Measurements from ENCODE around the gene DR1. TPM values are rescaled to one million over a fixed set of nuclear protein-coding genes. Genes with fewer than 3 reads are reported as not detected.
"Not testable (repeated sequence)": the region's sequence is repeated elsewhere in the genome, so short reads cannot be mapped to it uniquely, and the experiment has no call there.

DR1 gene
- total RNA-seq, 4 donors from 2014 or later, result 22.1 to 44.9 (median 37.8) TPM

DNA sequence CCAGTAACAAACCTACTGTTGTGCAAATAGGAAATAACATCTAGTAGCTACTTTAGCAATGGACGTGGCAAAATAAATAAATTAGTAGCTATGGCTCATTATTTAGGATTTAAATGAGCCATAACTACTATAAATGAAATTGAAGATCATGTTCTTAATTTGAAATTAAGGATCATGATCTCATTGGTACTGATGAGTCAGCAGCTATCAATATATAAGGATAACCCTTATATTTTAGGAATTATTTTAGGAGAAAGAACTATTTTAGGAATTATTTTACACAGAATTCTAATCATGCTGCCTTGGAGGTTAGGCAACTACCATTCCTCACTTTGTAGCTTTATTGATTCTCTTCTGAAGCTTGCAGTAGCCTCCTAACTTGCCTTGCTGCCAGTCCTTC is 24.0 kb downstream of the DR1 start:
- Histone ChIP-seq H3K27ac (no peak overlapping the region), H3K9me3 (no peaks in the 10 kb centered on the region), H3K4me3 (no peak overlapping the region), H3K27me3 (no peaks in the 10 kb centered on the region), H3K4me1 (no peaks in the 10 kb centered on the region), H3K36me3 (peaks cover 0 to 45% (median 3%) of the 10 kb centered on the region in 3 donors)
- WGBS, 2 donors, result 74 to 79% methylated on average over 1 of the region's 1 CpG
- DNase-seq, result no peak
- intact Hi-C loops (cut with DNase I), result no loop called here
- TF ChIP-seq POLR2A (IDR thresholded peaks at IDR 0.05), result no peak
- TF ChIP-seq CTCF (IDR thresholded peaks at IDR 0.05), result no peak

DNA sequence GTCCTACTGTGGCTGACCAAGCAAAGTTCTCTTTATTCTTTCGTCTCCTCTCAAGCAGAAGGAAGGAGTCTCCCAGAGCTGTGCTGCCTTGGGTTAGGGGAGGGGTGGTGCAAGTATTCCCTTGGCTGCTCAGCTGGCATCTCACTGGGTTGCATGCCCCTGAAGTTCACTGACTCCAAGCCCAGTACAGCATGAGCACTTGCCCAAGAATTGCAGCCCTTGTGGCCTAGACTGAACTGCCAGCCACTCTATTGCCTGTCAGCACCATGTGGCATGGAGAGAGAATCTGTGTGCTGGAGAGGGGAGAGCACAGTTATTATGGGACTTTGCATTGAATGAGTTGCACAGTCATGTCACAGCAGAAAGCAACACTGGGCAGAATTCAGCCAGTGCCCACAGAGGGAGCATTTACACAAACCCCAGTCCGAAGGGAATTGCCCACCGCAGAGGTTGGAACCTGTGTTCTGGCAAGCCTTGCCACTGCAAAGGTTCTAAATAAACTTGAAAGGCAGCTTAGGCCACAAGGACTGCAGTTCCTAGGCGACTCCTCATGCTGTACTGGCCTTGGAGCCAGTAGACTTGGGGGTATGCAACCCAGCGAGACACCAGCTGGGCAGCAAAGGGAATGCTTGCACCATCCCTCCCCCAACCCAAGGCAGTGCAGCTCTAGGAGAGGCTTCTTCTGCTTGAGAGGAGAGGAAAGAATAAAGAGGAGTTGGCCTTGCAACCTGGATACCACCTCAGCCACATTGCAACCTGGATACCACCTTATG is 28.8 kb downstream of the DR1 start:
- Histone ChIP-seq H3K36me3 (peaks cover 0 to 19% (median 0%) of the 10 kb centered on the region in 3 donors), H3K4me1 (no peaks in the 10 kb centered on the region), H3K9me3 (peaks cover 0 to 8% (median 0%) of the 10 kb centered on the region in 3 donors), H3K27ac (no peak overlapping the region), H3K27me3 (no peaks in the 10 kb centered on the region), H3K4me3 (no peak overlapping the region)
- TF ChIP-seq POLR2A (IDR thresholded peaks at IDR 0.05) (no peak), CTCF (IDR thresholded peaks at IDR 0.05) (no peak)
- intact Hi-C loops (cut with DNase I), result no loop called here
- DNase-seq, result no peak
- WGBS, 2 donors, result 100% methylated on average over 5 of the region's 5 CpGs; no CpG with 5 or more reads in 1 of the 2 donors

DNA sequence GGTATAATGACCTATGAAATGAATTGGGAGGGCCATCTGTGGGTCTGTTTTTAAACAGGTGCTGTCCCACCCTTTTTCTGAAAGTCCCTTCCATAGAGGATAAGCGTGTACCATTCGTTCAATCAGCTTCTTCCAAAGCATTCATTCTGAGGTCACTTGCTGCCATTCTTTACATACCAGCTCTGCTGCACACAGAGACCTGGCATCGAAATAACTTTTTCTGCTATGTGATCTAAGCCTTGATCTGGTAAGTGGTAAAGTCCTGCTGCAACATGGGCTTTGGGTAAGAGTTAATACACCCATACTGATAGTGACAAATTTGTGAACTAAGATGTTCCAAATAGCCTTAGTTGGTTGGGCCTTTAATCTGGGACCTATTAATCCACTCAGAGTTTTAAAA is 38.9 kb downstream of the DR1 start:
- H3K4me3 ChIP-seq, result no peak overlapping the region

GRCh38 chr1:93386268-93386667 is 40.6 kb downstream of the DR1 start:
- intact Hi-C loops (cut with DNase I); H3K4me1 ChIP-seq; H3K4me3 ChIP-seq; H3K27ac ChIP-seq; H3K36me3 ChIP-seq; DNase-seq; H3K27me3 ChIP-seq: not testable (repeated sequence)
- WGBS, 2 donors, result 86 to 90% methylated on average over 7 of the region's 7 CpGs
- H3K9me3 ChIP-seq, result peaks cover 0 to 21% (median 7%) of the 10 kb centered on the region in 3 donors

More for the DNA sequence above, 38.9 kb downstream of the DR1 start:
- TF ChIP-seq POLR2A (IDR thresholded peaks at IDR 0.05), result no peak
- no peak for TF ChIP-seq CTCF (IDR thresholded peaks at IDR 0.05)
- Histone ChIP-seq H3K9me3 (peaks cover 0 to 21% (median 7%) of the 10 kb centered on the region in 3 donors), H3K4me1 (no peaks in the 10 kb centered on the region), H3K27ac (no peak overlapping the region), H3K36me3 (no peaks in the 10 kb centered on the region), H3K27me3 (no peaks in the 10 kb centered on the region)
- 91 to 92% methylated on average over 3 of the region's 3 CpGs for WGBS, 2 donors
- no peak for DNase-seq
- intact Hi-C loops (cut with DNase I), result no loop called here

DNA sequence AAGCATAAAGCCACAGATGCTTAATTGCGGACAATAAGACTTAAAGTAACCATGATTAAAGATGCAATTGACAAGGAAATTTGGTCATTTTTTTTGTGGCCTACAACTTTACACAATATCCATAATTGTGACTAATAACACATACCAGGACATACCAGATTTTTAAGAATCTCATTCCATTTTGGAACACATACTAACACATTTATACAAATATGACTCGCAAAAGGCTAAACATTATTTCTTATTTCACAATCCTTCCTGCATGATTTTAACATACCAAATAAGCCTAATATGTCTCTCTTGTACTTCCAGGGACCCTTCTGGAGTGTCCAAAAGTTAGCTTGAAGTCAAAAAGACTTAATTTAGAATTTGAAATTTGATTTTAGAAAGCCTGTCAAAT is 48.8 kb downstream of the DR1 start:
- H3K27ac ChIP-seq, result no peak overlapping the region
- H3K9me3 ChIP-seq, result no peaks in the 10 kb centered on the region
- H3K4me3 ChIP-seq, result no peak overlapping the region
- H3K27me3 ChIP-seq, result no peaks in the 10 kb centered on the region
- no peaks in the 10 kb centered on the region for H3K36me3 ChIP-seq
- no peak for DNase-seq
- peaks cover 0 to 4% (median 0%) of the 10 kb centered on the region in 3 donors for H3K4me1 ChIP-seq
- intact Hi-C loops (cut with DNase I), result no loop called here
- 88 to 92% methylated on average over 2 of the region's 2 CpGs for WGBS, 2 donors
- no peak for TF ChIP-seq POLR2A (IDR thresholded peaks at IDR 0.05)
- TF ChIP-seq CTCF (IDR thresholded peaks at IDR 0.05), result no peak

All from esophagus squamous epithelium (tissue), 5 donors.